Epithelial cell of proximal tubule (primary cell): ENCODE data around the gene ATAD3C. TPM values are rescaled to one million over a fixed set of nuclear protein-coding genes. Genes with fewer than 3 reads are reported as not detected.
"Not testable (repeated sequence)": the region's sequence is repeated elsewhere in the genome, so short reads cannot be mapped to it uniquely, and the experiment has no call there.

Experiments
- DNase-seq: peaks from one replicate; pipeline ENCODE4 v3.0.0-alpha.2; 2011; ENCODE audit warnings: low read depth
- H3K4me3 ChIP-seq: 2 replicates; pipeline ENCODE4 v1.5.1; 2011; ENCODE audit warnings: low read depth, mild to moderate bottlenecking, low read length
- CTCF ChIP-seq: conservative IDR thresholded peaks from 2 replicates; pipeline ENCODE4 v1.5.1; 2012; ENCODE audit warnings: low read depth, mild to moderate bottlenecking, low read length
- total RNA-seq: library from RNA; depleted of rRNA; stranded (reverse); fragments of >200 nt; gene quantifications from 2 replicates; pipeline ENCODE4 v1.2.3, GENCODE V29; 2015

Gene ATAD3C
- total RNA-seq, 1 donor from 2014 or later: under 0.01 TPM

- DNase-seq: no peak
- no peak overlapping the region for H3K4me3 ChIP-seq
- no peak for TF ChIP-seq CTCF
These were observed 23.6 kb upstream of the ATAD3C start for GRCh38 chr1:1425753-1426495.

- DNase-seq: no peak
- TF ChIP-seq CTCF: no peak
- no peak overlapping the region for H3K4me3 ChIP-seq
These were observed 22.9 kb upstream of the ATAD3C start for GRCh38 chr1:1426496-1427105.

GRCh38 chr1:1427106-1427819 lies 22.2 kb upstream of the ATAD3C start:
- H3K4me3 ChIP-seq: no peak overlapping the region

GRCh38 chr1:1427820-1428148 lies 21.7 kb upstream of the ATAD3C start:
- H3K4me3 ChIP-seq: no peak overlapping the region
- TF ChIP-seq CTCF: no peak
- DNase-seq: no peak

More at GRCh38 chr1:1427106-1427819, 22.2 kb upstream of the ATAD3C start:
- no peak for DNase-seq
- TF ChIP-seq CTCF: no peak

GRCh38 chr1:1428174-1428573 lies 21.3 kb upstream of the ATAD3C start:
- no peak for TF ChIP-seq CTCF
- H3K4me3 ChIP-seq: no peak overlapping the region
- DNase-seq: no peak

GRCh38 chr1:1428967-1429366 lies 20.5 kb upstream of the ATAD3C start:
- H3K4me3 ChIP-seq, DNase-seq: not testable (repeated sequence)

- no peak for DNase-seq
- no peak for TF ChIP-seq CTCF
- no peak overlapping the region for H3K4me3 ChIP-seq
These were observed 19.8 kb upstream of the ATAD3C start for GRCh38 chr1:1429671-1430073.
